Common myeloid progenitor, CD34-positive (primary cell): ENCODE data around the gene FHIP1A.

ENCODE experiments used
- CTCF ChIA-PET: fragments of 350-600 bp; sonication (Branson Sonifier 250); formaldehyde crosslinking; loops from one replicate; lab custom pipeline; 2021; ENCODE audit warnings: antibody characterized with exemption; lab: Charles Lee
- POLR2A ChIA-PET: fragments of 350-600 bp; sonication (Branson Sonifier 250); formaldehyde crosslinking; loops from one replicate; lab custom pipeline; 2021; ENCODE audit warnings: antibody characterized with exemption; lab: Charles Lee
- DNase-seq, 3 donors: peaks; one replicate each; pipeline versions ENCODE4 v3.0.0 to v3.0.0-alpha.2; 2013
- H3K27ac ChIP-seq, 2 experiments: 1 replicate in 1 of 2; 2 replicates in 1 of 2; pipeline ENCODE4 v1.7.0; 2013; ENCODE audit warnings: inconsistent platforms in 2 of 2, low read length in 2 of 2, mild to moderate bottlenecking in 2 of 2, low read depth in 1 of 2, moderate library complexity in 1 of 2; ENCODE audit not compliant: severe bottlenecking in 2 of 2, insufficient read depth in 1 of 2, poor library complexity in 1 of 2
- H3K27me3 ChIP-seq, 5 experiments: replicated peaks in 2 of 5; 1 replicate in 3 of 5; 2 replicates in 2 of 5; pipeline versions ENCODE4 v1.6.1 to v1.7.0; 2013; ENCODE audit warnings: low read length in 4 of 5, mild to moderate bottlenecking in 2 of 5, moderate library complexity in 2 of 5, inconsistent platforms in 1 of 5; ENCODE audit not compliant: insufficient read depth in 5 of 5, control insufficient read depth in 4 of 5
- H3K36me3 ChIP-seq, 4 experiments: 1 replicate in 2 of 4; 2 replicates in 2 of 4; pipeline versions ENCODE4 v1.6.1 to v1.7.0; 2013; ENCODE audit warnings: low read length in 3 of 4, control low read depth in 1 of 4, mild to moderate bottlenecking in 1 of 4; ENCODE audit not compliant: control insufficient read depth in 4 of 4, insufficient read depth in 4 of 4
- H3K4me1 ChIP-seq, 4 experiments: 1 replicate in 3 of 4; 2 replicates in 1 of 4; pipeline versions ENCODE4 v1.6.1 to v1.7.1; 2013; ENCODE audit warnings: low read length in 3 of 4, mild to moderate bottlenecking in 3 of 4, control low read depth in 1 of 4, inconsistent platforms in 1 of 4, moderate library complexity in 1 of 4; ENCODE audit not compliant: control insufficient read depth in 4 of 4, insufficient read depth in 4 of 4; ENCODE audit errors: control extremely low read depth in 1 of 4
- H3K4me3 ChIP-seq, 7 experiments: 1 replicate in 4 of 7; 2 replicates in 3 of 7; pipeline versions ENCODE4 v1.5.1 to v1.7.0; 2013; ENCODE audit warnings: mild to moderate bottlenecking in 7 of 7, low read length in 6 of 7, moderate library complexity in 6 of 7, inconsistent platforms in 2 of 7, low read depth in 2 of 7, control low read depth in 1 of 7; ENCODE audit not compliant: insufficient read depth in 4 of 7, control insufficient read depth in 1 of 7; ENCODE audit errors: extremely low read depth in 1 of 7
- H3K9me3 ChIP-seq, 5 experiments: 1 replicate in 4 of 5; 2 replicates in 1 of 5; pipeline versions ENCODE4 v1.6.1 to v1.7.1; 2013; ENCODE audit warnings: low read length in 4 of 5, mild to moderate bottlenecking in 2 of 5, inconsistent platforms in 1 of 5, low read depth in 1 of 5, moderate library complexity in 1 of 5; ENCODE audit not compliant: control insufficient read depth in 4 of 5, insufficient read depth in 2 of 5; ENCODE audit errors: control extremely low read depth in 1 of 5
- WGBS: methylation state at CpG from one replicate; pipeline ENCODE4 v1.1.5; 2013; ENCODE audit not compliant: insufficient coverage; 5-methylcytosine and 5-hydroxymethylcytosine counted together

The FHIP1A gene

GRCh38 chr4:151428346-151428745, 19.4 kb downstream of the FHIP1A start:
- ChIA-PET POLR2A (no interaction called here), CTCF (no interaction called here)
- no peaks in the 10 kb centered on the region for H3K36me3 ChIP-seq
- no peaks in the 10 kb centered on the region for H3K4me1 ChIP-seq
- H3K27me3 ChIP-seq: peaks cover 0 to 4% (median 2%) of the 10 kb centered on the region in 5 experiments
- no peaks in the 10 kb centered on the region for H3K9me3 ChIP-seq
- H3K27ac ChIP-seq: no peak overlapping the region
- H3K4me3 ChIP-seq: no peak overlapping the region
- WGBS: 96% methylated on average over 2 of the region's 3 CpGs
- no peak for DNase-seq

GRCh38 chr4:151429957-151430570, 21.1 kb downstream of the FHIP1A start:
- H3K27ac ChIP-seq: no peak overlapping the region
- no CpG with 5 or more reads among the region's 1 CpG for WGBS
- peaks cover 0 to 2% (median 0%) of the 10 kb centered on the region in 5 experiments for H3K27me3 ChIP-seq
- no peak for DNase-seq
- H3K36me3 ChIP-seq: no peaks in the 10 kb centered on the region
- POLR2A ChIA-PET: no interaction called here
- H3K4me3 ChIP-seq: no peak overlapping the region
- CTCF ChIA-PET: interaction anchor here (2.0 kb wide), 1 partner anchor 9 kb away, joined by 5 read pairs; no protein-coding TSS in a partner anchor
- no peaks in the 10 kb centered on the region for H3K9me3 ChIP-seq
- no peaks in the 10 kb centered on the region for H3K4me1 ChIP-seq

GRCh38 chr4:151430740-151431457, 21.9 kb downstream of the FHIP1A start:
- no peaks in the 10 kb centered on the region for H3K36me3 ChIP-seq
- H3K9me3 ChIP-seq: no peaks in the 10 kb centered on the region
- no peak overlapping the region for H3K4me3 ChIP-seq
- POLR2A ChIA-PET: no interaction called here
- H3K4me1 ChIP-seq: no peaks in the 10 kb centered on the region
- H3K27ac ChIP-seq: no peak overlapping the region
- CTCF ChIA-PET: interaction anchor here (1.1 to 2.0 kb wide), 2 partner anchors 10 to 13 kb away, joined by 3 to 5 read pairs; no protein-coding TSS in a partner anchor
- 95% methylated on average over 4 of the region's 6 CpGs for WGBS
- DNase-seq: no peak
- peaks cover 0 to 2% (median 0%) of the 10 kb centered on the region in 5 experiments for H3K27me3 ChIP-seq

GRCh38 chr4:151431728-151432127, 22.8 kb downstream of the FHIP1A start:
- Histone ChIP-seq H3K9me3 (no peaks in the 10 kb centered on the region), H3K4me3 (no peak overlapping the region), H3K27ac (no peak overlapping the region), H3K36me3 (no peaks in the 10 kb centered on the region), H3K27me3 (peaks cover 0 to 2% (median 0%) of the 10 kb centered on the region in 5 experiments), H3K4me1 (no peaks in the 10 kb centered on the region)
- ChIA-PET POLR2A (no interaction called here), CTCF (interaction anchor here (1.1 to 2.0 kb wide), 2 partner anchors 11 to 14 kb away, joined by 3 to 5 read pairs; no protein-coding TSS in a partner anchor)
- no peak for DNase-seq

GRCh38 chr4:151432654-151433053, 23.7 kb downstream of the FHIP1A start:
- Histone ChIP-seq H3K36me3 (no peaks in the 10 kb centered on the region), H3K27me3 (peaks cover 0 to 2% (median 0%) of the 10 kb centered on the region in 5 experiments), H3K9me3 (no peaks in the 10 kb centered on the region), H3K27ac (no peak overlapping the region), H3K4me3 (no peak overlapping the region), H3K4me1 (no peaks in the 10 kb centered on the region)
- POLR2A ChIA-PET: interaction anchor here (0.6 kb wide), 1 partner anchor 893 kb away, joined by 4 read pairs; no protein-coding TSS in a partner anchor
- DNase-seq: no peak
- CTCF ChIA-PET: no interaction called here

- peaks cover 0 to 2% (median 0%) of the 10 kb centered on the region in 5 experiments for H3K27me3 ChIP-seq
- H3K4me3 ChIP-seq: no peak overlapping the region
- H3K4me1 ChIP-seq: no peaks in the 10 kb centered on the region
- DNase-seq: no peak
- POLR2A ChIA-PET: no interaction called here
- H3K9me3 ChIP-seq: no peaks in the 10 kb centered on the region
- H3K36me3 ChIP-seq: no peaks in the 10 kb centered on the region
- CTCF ChIA-PET: no interaction called here
- no peak overlapping the region for H3K27ac ChIP-seq
Measured at GRCh38 chr4:151434183-151434860, 25.3 kb downstream of the FHIP1A start.

- H3K27ac ChIP-seq: no peak overlapping the region
- H3K27me3 ChIP-seq: peaks cover 0 to 3% (median 0%) of the 10 kb centered on the region in 5 experiments
- CTCF ChIA-PET: no interaction called here
- POLR2A ChIA-PET: no interaction called here
- 78% methylated on average over 1 of the region's 4 CpGs for WGBS
- no peak for DNase-seq
- H3K9me3 ChIP-seq: no peaks in the 10 kb centered on the region
- H3K4me3 ChIP-seq: no peak overlapping the region
- no peaks in the 10 kb centered on the region for H3K36me3 ChIP-seq
- no peaks in the 10 kb centered on the region for H3K4me1 ChIP-seq
Measured at GRCh38 chr4:151436093-151436518, 27.1 kb downstream of the FHIP1A start.
